HuH-7 (cell line): ENCODE results near the gene ASPHD1.

Source experiments
- DNase-seq: peaks from one replicate; pipeline ENCODE4 v3.0.0; 2011; ENCODE audit warnings: low spot score

Gene ASPHD1

GRCh38 chr16:29943846-29944799 lies 43.8 kb downstream of the ASPHD1 start:
- DNase-seq = peak; percentile 56

GRCh38 chr16:29947897-29948296 lies 47.6 kb downstream of the ASPHD1 start:
- no peak for DNase-seq

GRCh38 chr16:29950806-29951461 lies 50.6 kb downstream of the ASPHD1 start:
- DNase-seq = no peak

- no peak for DNase-seq
Observed at GRCh38 chr16:29951625-29952365, 51.5 kb downstream of the ASPHD1 start.
